Measurements from ENCODE around the gene GAPT. TPM values are rescaled to one million over a fixed set of nuclear protein-coding genes. Genes with fewer than 3 reads are reported as not detected.

The GAPT gene
- total RNA-seq, 1 donor from 2014 or later = not detected

- H3K9me3 ChIP-seq = no peaks in the 10 kb centered on the region
- H3K4me3 ChIP-seq = peak overlapping the region; percentile 81 to 87
- peak overlapping the region; percentile 94 for H3K27ac ChIP-seq
- peaks cover 17% of the 10 kb centered on the region for H3K4me1 ChIP-seq
- peaks cover 0 to 10% of the 10 kb centered on the region in 2 donors for H3K36me3 ChIP-seq
- TF ChIP-seq CTCF (IDR thresholded peaks at IDR 0.05) (peak; percentile 31 to 87 (median 74)), POLR2AphosphoS5 (IDR thresholded peaks at IDR 0.05; ENCODE audit: insufficient read depth in 1 of 2, low read depth in 1 of 2) (peak in 1 of 2 donors; percentile 59), POLR2A (IDR thresholded peaks at IDR 0.05) (no peak)
- DNase-seq (ENCODE audit: extremely low spot score in 2 of 2) = peak in 1 of 2 donors; percentile 95
- intact Hi-C loops (cut with DNase I) = loop anchor here (2.0 to 5.0 kb wide), 4 partner anchors 574 to 1162 kb away; no protein-coding TSS in a partner anchor
- no peaks in the 10 kb centered on the region for H3K27me3 ChIP-seq
Measured at GRCh38 chr5:58460732-58461286, 30.4 kb upstream of the GAPT start.

- no peak overlapping the region for H3K4me3 ChIP-seq
- H3K27me3 ChIP-seq = no peaks in the 10 kb centered on the region
- no peak for DNase-seq (ENCODE audit: extremely low spot score in 2 of 2)
- H3K27ac ChIP-seq = no peak overlapping the region
- intact Hi-C loops (cut with DNase I) = loop anchor here (5.0 kb wide), 2 partner anchors 575 to 680 kb away; no protein-coding TSS in a partner anchor
- TF ChIP-seq POLR2A (IDR thresholded peaks at IDR 0.05) = no peak
- TF ChIP-seq POLR2AphosphoS5 (IDR thresholded peaks at IDR 0.05; ENCODE audit: insufficient read depth in 1 of 2, low read depth in 1 of 2) = no peak
- TF ChIP-seq CTCF (IDR thresholded peaks at IDR 0.05) = no peak
- peaks cover 0 to 6% of the 10 kb centered on the region in 2 donors for H3K36me3 ChIP-seq
- no peaks in the 10 kb centered on the region for H3K9me3 ChIP-seq
- peaks cover 4% of the 10 kb centered on the region for H3K4me1 ChIP-seq
Measured at GRCh38 chr5:58462154-58462553, 29.1 kb upstream of the GAPT start.

- no peak for DNase-seq (ENCODE audit: extremely low spot score in 2 of 2)
- intact Hi-C loops (cut with DNase I) = loop anchor here (5.0 kb wide), 2 partner anchors 575 to 680 kb away; no protein-coding TSS in a partner anchor
- Histone ChIP-seq H3K27me3 (no peaks in the 10 kb centered on the region), H3K9me3 (no peaks in the 10 kb centered on the region), H3K4me1 (no peaks in the 10 kb centered on the region), H3K4me3 (no peak overlapping the region), H3K36me3 (peaks cover 0 to under 1% of the 10 kb centered on the region in 2 donors), H3K27ac (no peak overlapping the region)
- TF ChIP-seq CTCF (IDR thresholded peaks at IDR 0.05) (peak in 2 of 3 experiments; percentile 44 to 85), POLR2AphosphoS5 (IDR thresholded peaks at IDR 0.05; ENCODE audit: insufficient read depth in 1 of 2, low read depth in 1 of 2) (peak in 1 of 2 donors; percentile 53), POLR2A (IDR thresholded peaks at IDR 0.05) (no peak)
Measured at GRCh38 chr5:58462623-58463230, 28.5 kb upstream of the GAPT start.

- no peak for TF ChIP-seq POLR2A (IDR thresholded peaks at IDR 0.05)
- TF ChIP-seq CTCF (IDR thresholded peaks at IDR 0.05) = no peak
- TF ChIP-seq POLR2AphosphoS5 (IDR thresholded peaks at IDR 0.05; ENCODE audit: insufficient read depth in 1 of 2, low read depth in 1 of 2) = no peak
- intact Hi-C loops (cut with DNase I) = no loop called here
- Histone ChIP-seq H3K4me1 (no peaks in the 10 kb centered on the region), H3K27ac (no peak overlapping the region), H3K27me3 (no peaks in the 10 kb centered on the region), H3K9me3 (no peaks in the 10 kb centered on the region), H3K36me3 (no peaks in the 10 kb centered on the region), H3K4me3 (no peak overlapping the region)
- DNase-seq (ENCODE audit: extremely low spot score in 2 of 2) = no peak
Measured at GRCh38 chr5:58466939-58467338, 24.3 kb upstream of the GAPT start.

DNA sequence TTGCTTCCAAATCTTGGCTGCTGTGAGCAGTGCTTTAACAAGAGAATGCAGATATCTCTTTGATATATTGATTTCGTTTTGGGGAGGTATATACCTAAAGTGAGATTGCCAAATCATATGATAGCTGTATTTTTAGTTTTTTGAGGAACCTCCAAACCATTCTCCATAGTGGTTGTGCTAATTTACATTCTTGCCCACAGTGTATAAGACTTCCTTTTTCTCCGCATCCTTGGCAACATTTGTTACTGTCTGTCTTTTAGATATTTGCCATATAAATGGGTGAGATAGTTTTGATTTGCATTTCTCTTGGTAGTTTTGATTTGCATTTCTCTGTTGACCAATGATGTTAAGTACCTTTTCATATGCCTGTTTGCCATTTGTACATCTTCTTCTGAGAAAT lies 21.3 kb upstream of the GAPT start:
- Histone ChIP-seq H3K27ac (no peak overlapping the region), H3K9me3 (no peaks in the 10 kb centered on the region), H3K27me3 (no peaks in the 10 kb centered on the region), H3K4me1 (no peaks in the 10 kb centered on the region), H3K4me3 (no peak overlapping the region), H3K36me3 (no peaks in the 10 kb centered on the region)
- TF ChIP-seq POLR2A (IDR thresholded peaks at IDR 0.05) = no peak
- intact Hi-C loops (cut with DNase I) = no loop called here
- DNase-seq (ENCODE audit: extremely low spot score in 2 of 2) = no peak
